WERI-Rb-1 (cell line): ENCODE measurements around the gene RPL34.
A peak's percentile ranks its signal among the peaks of the same experiment; 100 is the strongest.

ENCODE experiments used
- DNase-seq: peaks from one replicate; pipeline ENCODE4 v3.0.0-alpha.2; 2020
- H3K27ac ChIP-seq: fragments of 250-450 bp; sonication (Bioruptor Pico); 2 replicates; pipeline ENCODE4 v1.5.1; 2020; ENCODE audit warnings: mild to moderate bottlenecking, moderate library complexity
- H3K27me3 ChIP-seq: fragments of 250-450 bp; sonication (Bioruptor Pico); 2 replicates; pipeline ENCODE4 v1.5.1; 2021; ENCODE audit warnings: mild to moderate bottlenecking, low read depth, moderate library complexity; ENCODE audit not compliant: insufficient read depth, severe bottlenecking
- H3K36me3 ChIP-seq: fragments of 250-450 bp; sonication (Bioruptor Pico); 2 replicates; pipeline ENCODE4 v1.5.1; 2020; ENCODE audit warnings: mild to moderate bottlenecking, moderate library complexity
- H3K4me3 ChIP-seq: 2 replicates; pipeline ENCODE4 v1.5.1; 2011; ENCODE audit warnings: low read depth, mild to moderate bottlenecking, control low read depth, low read length
- H3K9me3 ChIP-seq: fragments of 250-450 bp; sonication (Bioruptor Pico); 2 replicates; pipeline ENCODE4 v1.5.1; 2021; ENCODE audit warnings: mild to moderate bottlenecking, moderate library complexity; ENCODE audit not compliant: severe bottlenecking
- TF ChIP-seq, protein P1 (sequence below): IDR thresholded peaks from 2 replicates; pipeline ENCODE4 v1.5.1; 2011; ENCODE audit warnings: low read depth, mild to moderate bottlenecking, control low read depth, inconsistent platforms, low read length

RPL34 gene

DNA sequence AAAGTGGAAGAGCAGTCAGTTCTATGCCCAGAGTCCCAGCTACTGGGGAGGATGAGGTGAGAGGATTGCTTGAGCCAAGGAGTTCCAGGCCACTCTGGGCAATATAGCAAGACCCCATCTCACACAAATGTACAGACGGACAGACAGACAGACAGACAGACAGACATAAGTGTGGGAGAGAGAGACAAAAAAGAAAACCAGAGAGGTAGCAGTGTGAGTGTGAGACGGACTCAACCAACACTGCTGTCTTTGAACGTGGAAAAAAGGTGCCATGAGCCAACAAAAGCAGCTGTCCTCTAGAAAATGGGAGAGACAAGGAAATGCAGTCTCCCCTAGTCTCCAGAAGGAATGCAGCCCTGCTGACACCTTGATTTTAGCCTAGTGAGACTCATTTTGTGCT lies 18.2 kb upstream of the RPL34 start:
- H3K4me3 ChIP-seq, result no peak overlapping the region
- TF ChIP-seq, protein P1, sequence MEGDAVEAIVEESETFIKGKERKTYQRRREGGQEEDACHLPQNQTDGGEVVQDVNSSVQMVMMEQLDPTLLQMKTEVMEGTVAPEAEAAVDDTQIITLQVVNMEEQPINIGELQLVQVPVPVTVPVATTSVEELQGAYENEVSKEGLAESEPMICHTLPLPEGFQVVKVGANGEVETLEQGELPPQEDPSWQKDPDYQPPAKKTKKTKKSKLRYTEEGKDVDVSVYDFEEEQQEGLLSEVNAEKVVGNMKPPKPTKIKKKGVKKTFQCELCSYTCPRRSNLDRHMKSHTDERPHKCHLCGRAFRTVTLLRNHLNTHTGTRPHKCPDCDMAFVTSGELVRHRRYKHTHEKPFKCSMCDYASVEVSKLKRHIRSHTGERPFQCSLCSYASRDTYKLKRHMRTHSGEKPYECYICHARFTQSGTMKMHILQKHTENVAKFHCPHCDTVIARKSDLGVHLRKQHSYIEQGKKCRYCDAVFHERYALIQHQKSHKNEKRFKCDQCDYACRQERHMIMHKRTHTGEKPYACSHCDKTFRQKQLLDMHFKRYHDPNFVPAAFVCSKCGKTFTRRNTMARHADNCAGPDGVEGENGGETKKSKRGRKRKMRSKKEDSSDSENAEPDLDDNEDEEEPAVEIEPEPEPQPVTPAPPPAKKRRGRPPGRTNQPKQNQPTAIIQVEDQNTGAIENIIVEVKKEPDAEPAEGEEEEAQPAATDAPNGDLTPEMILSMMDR, result no peak

DNA sequence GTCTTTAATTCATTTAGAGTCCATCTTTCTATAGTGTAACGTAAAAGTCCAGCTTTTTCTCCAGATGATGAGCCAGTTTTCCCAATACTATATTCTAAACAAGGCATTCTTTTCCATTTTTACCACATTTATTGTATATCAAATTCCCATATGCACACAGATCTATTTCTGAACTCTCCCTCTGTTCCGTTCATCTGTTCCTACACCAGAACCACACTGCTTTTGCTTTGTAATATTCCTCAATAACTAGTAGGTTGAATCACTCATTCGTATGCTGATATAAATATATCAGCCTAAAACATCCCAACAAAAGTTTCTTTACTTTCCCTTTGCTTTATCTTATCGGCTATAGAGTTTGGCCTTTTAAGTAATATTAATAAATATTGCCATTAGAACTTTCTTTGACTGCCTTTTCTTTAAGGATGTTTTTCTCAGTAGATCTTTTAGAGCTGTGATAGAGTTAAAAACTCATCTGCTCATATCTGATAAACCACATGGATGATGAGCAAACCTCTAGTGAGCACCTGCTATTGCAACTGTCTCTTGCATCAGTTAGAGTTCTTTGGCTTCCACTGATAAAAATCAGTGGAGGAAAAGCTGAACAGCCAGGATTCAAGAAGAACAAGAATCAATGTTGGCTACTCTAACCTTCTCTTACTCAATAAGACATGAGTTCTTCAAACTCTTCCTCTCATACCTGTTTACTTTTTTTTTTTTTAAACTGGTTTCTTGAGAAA lies 13.1 kb upstream of the RPL34 start:
- no peaks in the 10 kb centered on the region for H3K36me3 ChIP-seq
- no peaks in the 10 kb centered on the region for H3K9me3 ChIP-seq
- H3K27me3 ChIP-seq, result no peaks in the 10 kb centered on the region
- no peak overlapping the region for H3K4me3 ChIP-seq
- no peak overlapping the region for H3K27ac ChIP-seq
- DNase-seq, result no peak
- TF ChIP-seq, protein P1, result no peak

More for the DNA sequence above, 18.2 kb upstream of the RPL34 start:
- no peak for DNase-seq
- no peaks in the 10 kb centered on the region for H3K27me3 ChIP-seq
- H3K36me3 ChIP-seq, result no peaks in the 10 kb centered on the region
- H3K9me3 ChIP-seq, result no peaks in the 10 kb centered on the region
- H3K27ac ChIP-seq, result no peak overlapping the region

DNA sequence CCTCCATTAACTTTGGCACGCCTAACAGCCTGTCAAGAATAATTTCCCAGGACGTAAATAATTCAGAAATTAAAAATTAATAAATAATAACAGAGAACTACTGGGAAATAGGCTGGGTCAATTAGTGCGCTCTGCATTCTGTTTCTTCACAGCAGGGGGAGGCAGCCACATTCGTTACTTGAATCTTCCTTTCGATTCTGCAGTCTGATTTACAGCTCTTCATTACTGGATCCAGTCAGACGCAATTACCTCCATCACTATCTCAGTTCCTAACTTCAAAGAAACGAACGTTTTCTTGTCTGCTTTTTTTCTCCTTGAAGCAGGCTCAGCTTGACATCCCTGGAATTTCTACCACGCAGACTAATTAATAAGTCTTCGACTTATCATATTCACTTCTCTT lies 9.0 kb upstream of the RPL34 start:
- H3K9me3 ChIP-seq, result peaks cover 2% of the 10 kb centered on the region
- no peak for DNase-seq
- H3K36me3 ChIP-seq, result no peaks in the 10 kb centered on the region
- TF ChIP-seq, protein P1, result 0 out of 2 replicates have a peak, but pooled peaks have one; percentile 3
- no peaks in the 10 kb centered on the region for H3K27me3 ChIP-seq
- H3K4me3 ChIP-seq, result no peak overlapping the region
- no peak overlapping the region for H3K27ac ChIP-seq

DNA sequence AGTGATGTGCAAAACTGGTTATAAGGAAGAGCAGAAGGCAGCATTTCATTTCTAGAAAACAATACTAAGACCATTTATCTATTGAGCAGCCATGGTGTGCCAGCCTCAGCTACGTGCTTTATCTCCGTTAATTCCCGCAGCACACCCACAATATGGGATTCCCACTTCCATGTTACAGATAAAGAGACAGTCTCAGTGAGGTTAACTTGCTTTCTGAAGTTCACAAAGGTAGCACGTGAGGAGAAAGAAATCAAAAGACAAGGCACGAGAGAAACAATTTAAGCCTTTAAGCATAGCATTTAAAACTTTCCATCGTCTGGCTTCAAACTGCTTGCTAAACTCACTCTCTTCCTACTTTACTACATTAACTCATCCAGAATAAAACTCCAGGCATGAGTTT lies 8.0 kb upstream of the RPL34 start:
- TF ChIP-seq, protein P1, result no peak
- H3K4me3 ChIP-seq, result no peak overlapping the region
- no peaks in the 10 kb centered on the region for H3K36me3 ChIP-seq
- no peak for DNase-seq
- H3K27ac ChIP-seq, result no peak overlapping the region
- peaks cover 6% of the 10 kb centered on the region for H3K9me3 ChIP-seq
- H3K27me3 ChIP-seq, result no peaks in the 10 kb centered on the region

DNA sequence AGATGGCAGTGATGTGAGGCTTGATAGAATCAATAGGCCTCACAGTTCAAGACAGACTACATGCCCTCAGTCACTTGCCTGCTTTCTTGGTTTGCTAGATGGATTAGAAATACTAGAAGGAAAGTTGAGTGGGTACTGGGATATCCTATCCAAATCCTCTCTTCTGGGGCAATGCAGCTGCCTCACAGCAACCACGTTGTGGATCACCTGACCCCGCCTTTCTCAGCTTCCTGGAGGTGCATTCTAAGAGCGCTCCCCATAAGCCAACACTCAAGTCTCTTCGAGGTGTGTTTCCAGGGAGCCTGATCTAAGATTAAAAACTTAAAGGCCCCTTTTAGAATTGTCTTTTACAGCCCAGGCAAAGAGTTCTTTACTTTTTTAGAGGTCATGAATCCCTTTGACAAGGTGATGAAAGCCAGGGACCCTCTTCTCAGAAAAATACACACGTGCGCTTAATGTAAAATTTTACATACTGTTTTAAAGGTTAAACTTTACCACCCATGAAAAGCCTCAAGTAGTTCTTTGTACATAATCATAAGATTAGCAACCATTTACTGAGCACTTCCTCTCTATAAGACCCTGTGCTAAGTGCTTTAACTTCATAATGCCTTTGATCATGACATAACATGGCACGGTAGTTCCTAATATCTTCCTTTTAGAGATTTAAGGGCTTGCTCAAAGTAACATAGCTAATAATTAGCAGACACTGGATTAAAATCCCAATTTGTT lies 840 bp upstream of the RPL34 start:
- Histone ChIP-seq H3K27ac (peak overlapping the region; percentile 48), H3K9me3 (peaks cover 6% of the 10 kb centered on the region), H3K4me3 (peak overlapping the region; percentile 98), H3K36me3 (peaks cover 41% of the 10 kb centered on the region), H3K27me3 (no peaks in the 10 kb centered on the region)
- peak; percentile 18 for DNase-seq
- TF ChIP-seq, protein P1, result no peak
